Endothelial cell (in vitro differentiated cells): ENCODE data around the gene BLOC1S5. TPM values are rescaled to one million over a fixed set of nuclear protein-coding genes. Genes with fewer than 3 reads are reported as not detected.
A peak's percentile ranks its signal among the peaks of the same experiment; 100 is the strongest.

Experiments used
- DNase-seq: peaks from one replicate; pipeline ENCODE4 v3.0.0; 2021; ENCODE audit warnings: low spot score
- H3K27ac Mint-ChIP-seq: one replicate; pipeline ENCODE4 v1.8.0; 2021; ENCODE audit warnings: mixed read lengths, inconsistent platforms; ENCODE audit not compliant: unreplicated experiment
- H3K27me3 Mint-ChIP-seq: one replicate; pipeline ENCODE4 v1.8.0; 2021; ENCODE audit warnings: mild to moderate bottlenecking, moderate library complexity, mixed read lengths, inconsistent platforms; ENCODE audit not compliant: unreplicated experiment
- H3K36me3 Mint-ChIP-seq: one replicate; pipeline ENCODE4 v1.8.0; 2021; ENCODE audit warnings: mild to moderate bottlenecking, low read depth, mixed read lengths, inconsistent platforms; ENCODE audit not compliant: unreplicated experiment
- H3K4me1 Mint-ChIP-seq: one replicate; pipeline ENCODE4 v1.8.0; 2021; ENCODE audit warnings: mild to moderate bottlenecking, mixed read lengths, inconsistent platforms; ENCODE audit not compliant: unreplicated experiment
- H3K4me3 Mint-ChIP-seq: one replicate; pipeline ENCODE4 v1.8.0; 2021; ENCODE audit warnings: mild to moderate bottlenecking, mixed read lengths, inconsistent platforms; ENCODE audit not compliant: unreplicated experiment
- H3K9me3 Mint-ChIP-seq: one replicate; pipeline ENCODE4 v1.8.0; 2021; ENCODE audit warnings: mixed read lengths, inconsistent platforms; ENCODE audit not compliant: unreplicated experiment
- total RNA-seq: library from RNA; stranded (reverse); fragmentation: NEBNext Ultra II Directional; extraction: Animal tissue kit (Norgen Biotek cat#: 25700); gene quantifications from one replicate; pipeline ENCODE4 v1.2.1, GENCODE V29; 2021; ENCODE audit not compliant: unreplicated experiment
- TF ChIP-seq, protein P1 (sequence below): fragments of 200-600 bp; sonication (generic); IDR thresholded peaks from one replicate; pipeline ENCODE4 v1.5.0; 2021; ENCODE audit warnings: antibody characterized with exemption; ENCODE audit not compliant: unreplicated experiment

The BLOC1S5 gene
- total RNA-seq, 1 donor from 2014 or later: 13.2 TPM

GRCh38 chr6:8070718-8071117 lies 6.5 kb upstream of the BLOC1S5 start:
- TF ChIP-seq, protein P1, sequence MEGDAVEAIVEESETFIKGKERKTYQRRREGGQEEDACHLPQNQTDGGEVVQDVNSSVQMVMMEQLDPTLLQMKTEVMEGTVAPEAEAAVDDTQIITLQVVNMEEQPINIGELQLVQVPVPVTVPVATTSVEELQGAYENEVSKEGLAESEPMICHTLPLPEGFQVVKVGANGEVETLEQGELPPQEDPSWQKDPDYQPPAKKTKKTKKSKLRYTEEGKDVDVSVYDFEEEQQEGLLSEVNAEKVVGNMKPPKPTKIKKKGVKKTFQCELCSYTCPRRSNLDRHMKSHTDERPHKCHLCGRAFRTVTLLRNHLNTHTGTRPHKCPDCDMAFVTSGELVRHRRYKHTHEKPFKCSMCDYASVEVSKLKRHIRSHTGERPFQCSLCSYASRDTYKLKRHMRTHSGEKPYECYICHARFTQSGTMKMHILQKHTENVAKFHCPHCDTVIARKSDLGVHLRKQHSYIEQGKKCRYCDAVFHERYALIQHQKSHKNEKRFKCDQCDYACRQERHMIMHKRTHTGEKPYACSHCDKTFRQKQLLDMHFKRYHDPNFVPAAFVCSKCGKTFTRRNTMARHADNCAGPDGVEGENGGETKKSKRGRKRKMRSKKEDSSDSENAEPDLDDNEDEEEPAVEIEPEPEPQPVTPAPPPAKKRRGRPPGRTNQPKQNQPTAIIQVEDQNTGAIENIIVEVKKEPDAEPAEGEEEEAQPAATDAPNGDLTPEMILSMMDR: no peak
- DNase-seq: no peak
- H3K9me3 Mint-ChIP-seq: no peaks in the 10 kb centered on the region
- peaks cover 11% of the 10 kb centered on the region for H3K4me1 Mint-ChIP-seq
- no peaks in the 10 kb centered on the region for H3K27me3 Mint-ChIP-seq
- H3K4me3 Mint-ChIP-seq: no peak overlapping the region
- no peaks in the 10 kb centered on the region for H3K36me3 Mint-ChIP-seq
- no peak overlapping the region for H3K27ac Mint-ChIP-seq

- no peak for DNase-seq
- TF ChIP-seq, protein P1: no peak
- Mint-ChIP-seq H3K27ac (no peak overlapping the region), H3K4me1 (peaks cover 10% of the 10 kb centered on the region), H3K4me3 (no peak overlapping the region), H3K9me3 (no peaks in the 10 kb centered on the region), H3K27me3 (no peaks in the 10 kb centered on the region), H3K36me3 (no peaks in the 10 kb centered on the region)
Observed at GRCh38 chr6:8069631-8070284, 5.6 kb upstream of the BLOC1S5 start.

- no peak for DNase-seq
- Mint-ChIP-seq H3K36me3 (no peaks in the 10 kb centered on the region), H3K27ac (no peak overlapping the region), H3K27me3 (no peaks in the 10 kb centered on the region), H3K4me1 (peaks cover 5% of the 10 kb centered on the region), H3K4me3 (no peak overlapping the region), H3K9me3 (no peaks in the 10 kb centered on the region)
- TF ChIP-seq, protein P1: no peak
Observed at GRCh38 chr6:8069151-8069550, 5.0 kb upstream of the BLOC1S5 start.

GRCh38 chr6:8066108-8066507 lies 1.9 kb upstream of the BLOC1S5 start:
- no peaks in the 10 kb centered on the region for H3K9me3 Mint-ChIP-seq
- TF ChIP-seq, protein P1: no peak
- no peak for DNase-seq
- H3K27me3 Mint-ChIP-seq: no peaks in the 10 kb centered on the region
- H3K4me3 Mint-ChIP-seq: no peak overlapping the region
- H3K27ac Mint-ChIP-seq: no peak overlapping the region
- no peaks in the 10 kb centered on the region for H3K36me3 Mint-ChIP-seq
- peaks cover 8% of the 10 kb centered on the region for H3K4me1 Mint-ChIP-seq

GRCh38 chr6:8065519-8065911 lies 1.3 kb upstream of the BLOC1S5 start:
- no peak for DNase-seq
- Mint-ChIP-seq H3K27ac (no peak overlapping the region), H3K36me3 (no peaks in the 10 kb centered on the region), H3K9me3 (no peaks in the 10 kb centered on the region), H3K27me3 (no peaks in the 10 kb centered on the region), H3K4me1 (peaks cover 8% of the 10 kb centered on the region), H3K4me3 (peak overlapping the region; percentile 7)
- TF ChIP-seq, protein P1: no peak
